Measurements from ENCODE around the gene TRIM52.

The TRIM52 gene

GRCh38 chr5:181235323-181235688, 25.6 kb downstream of the TRIM52 start:
- ChIA-PET CTCF (interaction anchor here (1.6 kb wide), 1 partner anchor 9 kb away, joined by 4 read pairs; no protein-coding TSS in a partner anchor), POLR2A (interaction anchor here (1.1 to 3.1 kb wide), 7 partner anchors 9 to 46 kb away, joined by 4 to 26 read pairs (median 7); partner anchors contain the start of genes RACK1, TRIM41 and TRIM52)
- no peak for TF ChIP-seq FOXK2 (IDR thresholded peaks at IDR 0.05)
- no peak for TF ChIP-seq SP1 (IDR thresholded peaks at IDR 0.05)
- TF ChIP-seq L3MBTL2 (conservative IDR thresholded peaks at IDR 0.05), result no peak
- TF ChIP-seq ELF4 (IDR thresholded peaks at IDR 0.05), result peak; percentile 7; the same call in 1 of the 2 replicates
- TF ChIP-seq FOXA1 (IDR thresholded peaks at IDR 0.05), result no peak
- TF ChIP-seq CTBP1 (IDR thresholded peaks at IDR 0.05; ENCODE audit: borderline replicate concordance), result no peak
- TF ChIP-seq ZNF384 (IDR thresholded peaks at IDR 0.05), result no peak
- no peak for DNase-seq (ENCODE audit: extremely low spot score)

GRCh38 chr5:181234455-181235306, 26.3 kb downstream of the TRIM52 start:
- CTCF ChIA-PET, result interaction anchor here (1.6 kb wide), 1 partner anchor 10 kb away, joined by 4 read pairs; no protein-coding TSS in a partner anchor
- DNase-seq (ENCODE audit: extremely low spot score), result no peak

GRCh38 chr5:181233801-181234454, 27.0 kb downstream of the TRIM52 start:
- POLR2A ChIA-PET, result interaction anchor here (0.6 to 3.1 kb wide), 5 partner anchors 9 to 42 kb away, joined by 3 to 26 read pairs (median 11); partner anchors contain the start of genes RACK1, TRIM41 and TRIM52
- CTCF ChIA-PET, result interaction anchor here (1.6 kb wide), 1 partner anchor 11 kb away, joined by 4 read pairs; no protein-coding TSS in a partner anchor

More at GRCh38 chr5:181234455-181235306, 26.3 kb downstream of the TRIM52 start:
- POLR2A ChIA-PET, result interaction anchor here (0.6 to 3.1 kb wide), 8 partner anchors 8 to 45 kb away, joined by 3 to 26 read pairs (median 7); partner anchors contain the start of genes RACK1, TRIM41 and TRIM52
- TF ChIP-seq ZNF384 (IDR thresholded peaks at IDR 0.05) (no peak), LEF1 (IDR thresholded peaks at IDR 0.05; ENCODE audit: borderline replicate concordance) (0 out of 2 replicates have a peak, but pooled peaks have one; percentile 16), ARNT (IDR thresholded peaks at IDR 0.05) (no peak), BHLHE40 (IDR thresholded peaks at IDR 0.05; ENCODE audit: borderline replicate concordance) (peak; percentile 40; the same call in 1 of the 2 replicates)

GRCh38 chr5:181233088-181233800, 27.7 kb downstream of the TRIM52 start:
- no peak for DNase-seq (ENCODE audit: extremely low spot score)
- TF ChIP-seq CTBP1 (IDR thresholded peaks at IDR 0.05; ENCODE audit: borderline replicate concordance), result no peak
- TF ChIP-seq BHLHE40 (IDR thresholded peaks at IDR 0.05; ENCODE audit: borderline replicate concordance), result no peak
- no peak for TF ChIP-seq FOXM1 (IDR thresholded peaks at IDR 0.05; ENCODE audit: borderline replicate concordance)
- TF ChIP-seq FOXA1 (IDR thresholded peaks at IDR 0.05), result no peak
- TF ChIP-seq L3MBTL2 (conservative IDR thresholded peaks at IDR 0.05), result no peak
- no peak for TF ChIP-seq TARDBP (IDR thresholded peaks at IDR 0.05)
- no peak for TF ChIP-seq PKNOX1 (IDR thresholded peaks at IDR 0.05)
- no peak for TF ChIP-seq HDGF (IDR thresholded peaks at IDR 0.05; ENCODE audit: borderline replicate concordance)
- no peak for TF ChIP-seq ZNF384 (IDR thresholded peaks at IDR 0.05)
- no peak for TF ChIP-seq SP1 (IDR thresholded peaks at IDR 0.05)
- TF ChIP-seq ARNT (IDR thresholded peaks at IDR 0.05), result no peak
- TF ChIP-seq LEF1 (IDR thresholded peaks at IDR 0.05; ENCODE audit: borderline replicate concordance), result no peak
- no peak for TF ChIP-seq ELF4 (IDR thresholded peaks at IDR 0.05)
- POLR2A ChIA-PET, result interaction anchor here (1.3 to 2.5 kb wide), 3 partner anchors 10 to 60 kb away, joined by 5 to 13 read pairs (median 11); partner anchors contain the start of genes TRIM41 and TRIM52
- CTCF ChIA-PET, result no interaction called here

More at GRCh38 chr5:181233801-181234454, 27.0 kb downstream of the TRIM52 start:
- DNase-seq (ENCODE audit: extremely low spot score), result no peak
- TF ChIP-seq SP1 (IDR thresholded peaks at IDR 0.05) (no peak), HDGF (IDR thresholded peaks at IDR 0.05; ENCODE audit: borderline replicate concordance) (no peak), ARNT (IDR thresholded peaks at IDR 0.05) (no peak), NFRKB (IDR thresholded peaks at IDR 0.05) (no peak), FOXM1 (IDR thresholded peaks at IDR 0.05; ENCODE audit: borderline replicate concordance) (no peak), BHLHE40 (IDR thresholded peaks at IDR 0.05; ENCODE audit: borderline replicate concordance) (no peak), TARDBP (IDR thresholded peaks at IDR 0.05) (no peak), FOXK2 (IDR thresholded peaks at IDR 0.05) (no peak), L3MBTL2 (conservative IDR thresholded peaks at IDR 0.05) (no peak), PKNOX1 (IDR thresholded peaks at IDR 0.05) (no peak), ELF4 (IDR thresholded peaks at IDR 0.05) (no peak), SUZ12 (IDR thresholded peaks at IDR 0.05) (no peak), CTBP1 (IDR thresholded peaks at IDR 0.05; ENCODE audit: borderline replicate concordance) (no peak), ZNF384 (IDR thresholded peaks at IDR 0.05) (no peak), FOXA1 (IDR thresholded peaks at IDR 0.05) (no peak), LEF1 (IDR thresholded peaks at IDR 0.05; ENCODE audit: borderline replicate concordance) (no peak)

- POLR2A ChIA-PET, result interaction anchor here (1.3 to 2.5 kb wide), 2 partner anchors 9 to 60 kb away, joined by 5 to 13 read pairs; partner anchors contain the start of gene TRIM41
- CTCF ChIA-PET, result no interaction called here
- DNase-seq (ENCODE audit: extremely low spot score), result no peak
- TF ChIP-seq SUZ12 (IDR thresholded peaks at IDR 0.05) (no peak), SP1 (IDR thresholded peaks at IDR 0.05) (no peak), FOXM1 (IDR thresholded peaks at IDR 0.05; ENCODE audit: borderline replicate concordance) (no peak)
These were observed 28.4 kb downstream of the TRIM52 start for GRCh38 chr5:181232593-181232992.
